NCI-H146 treated with DMSO at 0.1 percent for 48 hours (cell line): Measurements from ENCODE around the gene BAX.
A peak's percentile ranks its signal among the peaks of the same experiment; 100 is the strongest.

Experiments used
- DNase-seq: peaks from one replicate; lab custom pipeline; 2025; ENCODE audit not compliant: unreplicated experiment; lab: John Stamatoyannopoulos, UW

BAX gene

DNA sequence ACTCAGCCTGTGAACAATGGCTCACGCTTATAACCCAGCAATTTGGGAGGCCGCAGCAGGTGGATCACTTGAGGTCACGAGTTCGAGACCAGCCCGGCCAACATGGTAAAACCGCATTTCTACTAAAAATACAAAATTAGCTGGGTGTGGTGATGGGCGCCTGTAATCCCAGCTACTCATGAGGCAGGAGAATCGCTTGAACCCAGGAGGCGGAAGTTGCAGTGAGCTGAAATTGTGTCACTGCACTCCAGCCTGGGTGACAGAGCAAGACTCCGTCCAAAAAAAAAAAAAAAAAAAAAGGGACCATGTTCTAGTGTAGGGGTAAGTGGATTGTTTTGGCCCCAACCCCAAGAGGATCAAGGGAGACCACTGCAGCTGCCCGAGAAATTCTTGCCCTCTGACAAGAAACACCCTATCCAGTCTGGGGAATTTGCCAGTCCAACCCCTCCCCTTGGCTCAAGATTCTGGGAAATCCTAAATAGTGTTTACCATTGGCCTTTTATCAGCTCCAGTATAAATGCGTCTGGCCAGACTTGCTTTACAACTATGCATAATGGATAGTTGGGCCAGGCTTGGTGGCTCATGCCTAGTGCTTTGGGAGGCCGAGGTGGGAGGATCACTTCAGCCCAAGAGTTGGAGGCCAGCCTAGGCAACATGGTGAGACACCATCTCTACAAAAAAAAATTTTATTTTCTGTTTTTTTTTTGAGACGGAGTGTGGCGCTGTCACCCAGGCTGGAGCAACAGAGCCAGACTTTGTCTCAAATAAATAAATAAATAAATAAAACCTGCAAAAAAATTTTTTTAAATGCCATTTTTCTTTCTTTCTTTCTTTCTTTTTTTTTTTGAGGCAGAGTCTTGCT, 26.3 kb upstream of the BAX start:
- DNase-seq = no peak

DNA sequence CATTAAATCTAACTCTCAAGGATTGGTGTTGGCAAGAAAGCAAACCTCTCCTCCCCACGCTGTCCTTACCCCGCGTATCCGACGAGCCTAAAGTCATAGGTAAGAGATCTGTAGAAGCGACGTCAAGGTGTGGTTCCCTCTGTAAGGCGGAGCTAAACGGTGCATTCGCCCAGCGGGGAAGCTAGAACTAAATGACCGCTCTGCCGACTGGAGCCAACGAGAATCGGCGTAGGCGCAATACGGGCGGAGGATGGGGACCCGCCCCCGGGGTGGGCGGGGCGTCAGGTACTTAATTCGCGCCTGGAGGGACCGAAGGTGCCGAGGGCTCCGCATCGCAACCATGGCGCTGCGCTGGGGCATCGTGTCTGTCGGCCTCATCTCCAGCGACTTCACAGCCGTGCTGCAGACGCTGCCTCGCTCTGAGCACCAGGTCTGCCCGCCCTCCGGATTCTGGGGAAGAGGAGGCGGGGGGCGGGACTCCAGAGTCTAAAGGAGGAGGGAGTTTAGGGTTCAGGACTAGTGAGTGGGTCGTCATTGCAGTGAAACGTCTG, 21.2 kb upstream of the BAX start, which contains the start of gene DHDH:
DHDH (plus strand) TSS at position 318 of the 551 bp plus-strand sequence; CDS start at position 341, 23 bp downstream.
- peak; percentile 93 for DNase-seq

- no peak for DNase-seq
Measured at GRCh38 chr19:48934837-48935236, 19.8 kb upstream of the BAX start.

- DNase-seq = no peak
Measured at GRCh38 chr19:48935864-48936263, 18.8 kb upstream of the BAX start.

DNA sequence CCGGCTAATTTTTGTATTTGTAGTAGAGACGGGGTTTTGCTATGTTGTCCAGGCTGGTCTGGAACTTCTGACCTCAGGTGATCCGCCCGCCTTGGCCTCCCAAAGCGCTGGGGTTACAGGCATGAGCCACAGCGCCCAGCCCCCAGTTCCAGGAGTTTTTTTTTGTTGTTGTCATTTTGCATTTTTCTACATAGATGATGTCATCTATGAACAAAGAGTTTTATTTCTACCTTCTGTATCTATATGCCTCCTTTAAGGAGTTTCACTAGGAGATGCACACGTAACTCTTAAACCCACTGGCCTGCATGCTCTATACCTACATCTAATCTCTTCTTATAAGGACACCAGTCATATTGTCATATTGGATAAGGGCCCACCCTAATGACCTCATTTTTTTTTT, 16.4 kb upstream of the BAX start:
- no peak for DNase-seq

DNA sequence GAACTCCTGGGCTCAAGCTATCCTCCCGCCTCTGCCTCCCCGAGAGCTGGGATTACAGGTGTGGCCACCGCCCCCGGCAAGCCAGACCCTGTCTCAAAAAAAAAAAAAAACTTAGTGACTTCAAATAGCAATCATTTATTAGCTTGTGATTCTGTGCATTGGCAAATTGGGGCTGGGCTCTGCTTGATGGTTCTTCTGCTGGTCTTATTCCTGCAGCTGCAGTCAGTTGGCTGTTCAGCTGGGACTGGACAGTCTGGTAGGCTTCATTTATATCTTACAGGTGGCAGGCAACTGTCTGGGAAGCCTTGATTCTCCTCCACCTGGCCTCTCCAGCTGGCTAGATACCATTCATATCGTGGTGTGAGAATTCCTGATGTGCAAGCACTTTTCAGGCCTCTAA, 13.8 kb upstream of the BAX start:
- no peak for DNase-seq

DNA sequence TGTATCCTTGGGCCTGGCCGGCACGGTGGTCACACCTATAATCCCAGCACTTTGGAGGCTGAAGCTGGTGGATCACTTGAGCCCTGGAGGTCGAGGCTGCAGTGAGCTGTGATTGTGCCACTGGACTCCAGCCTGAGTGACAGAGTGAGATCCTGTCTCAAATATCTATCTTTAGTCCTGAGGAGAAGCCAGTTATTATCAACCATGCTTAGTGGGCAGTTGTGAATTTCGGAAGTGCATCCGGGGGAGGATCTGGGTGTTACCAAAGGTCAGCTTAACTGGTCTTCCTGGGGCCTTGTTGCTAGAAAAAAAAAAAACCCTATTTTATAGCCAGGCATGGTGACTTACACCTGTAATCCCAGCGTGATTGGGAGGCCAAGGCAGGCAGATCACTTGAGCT, 11.6 kb upstream of the BAX start:
- no peak for DNase-seq

- no peak for DNase-seq
Measured at GRCh38 chr19:48945415-48945814, 9.3 kb upstream of the BAX start.

- DNase-seq = no peak
Measured at GRCh38 chr19:48945817-48946216, 8.9 kb upstream of the BAX start.

DNA sequence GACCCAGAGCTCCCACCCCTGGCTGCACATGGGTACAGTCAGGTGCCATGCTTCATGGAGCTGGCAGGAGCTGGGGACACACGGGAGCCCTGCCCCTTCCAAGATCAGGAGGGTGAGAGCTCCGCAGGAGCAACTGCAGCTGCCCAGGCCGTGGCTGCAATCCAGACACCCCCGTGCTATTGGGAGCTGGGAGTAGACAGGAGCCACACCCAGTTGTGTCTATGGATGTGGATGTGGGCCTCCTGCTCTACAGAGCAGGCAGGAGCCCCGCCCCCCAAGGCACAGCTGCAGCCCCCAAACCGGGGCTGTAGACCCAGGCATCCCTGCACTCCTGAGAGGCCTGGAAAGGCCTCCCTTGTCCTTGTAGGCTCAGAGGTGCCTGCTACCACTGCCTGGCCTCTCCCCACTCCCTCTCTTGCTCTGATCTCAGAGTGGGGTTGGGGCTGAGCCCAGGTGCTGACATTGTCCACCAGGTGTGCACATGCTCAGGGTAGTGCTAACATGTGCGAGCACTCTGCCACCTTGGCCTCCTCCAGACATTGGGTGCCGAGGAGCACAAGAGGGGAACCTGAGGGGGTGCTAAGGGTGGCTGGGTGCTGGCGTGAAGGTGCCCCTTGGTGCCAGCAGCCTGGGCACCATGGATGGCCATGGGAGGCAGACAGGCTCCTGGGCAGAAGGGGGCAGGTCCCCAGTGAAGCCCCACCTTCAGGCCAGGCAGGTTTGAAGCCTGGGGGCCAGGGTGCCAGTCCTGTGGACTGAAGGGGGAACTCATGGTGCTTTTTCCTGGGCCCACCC, 8.0 kb upstream of the BAX start:
- DNase-seq = no peak

DNA sequence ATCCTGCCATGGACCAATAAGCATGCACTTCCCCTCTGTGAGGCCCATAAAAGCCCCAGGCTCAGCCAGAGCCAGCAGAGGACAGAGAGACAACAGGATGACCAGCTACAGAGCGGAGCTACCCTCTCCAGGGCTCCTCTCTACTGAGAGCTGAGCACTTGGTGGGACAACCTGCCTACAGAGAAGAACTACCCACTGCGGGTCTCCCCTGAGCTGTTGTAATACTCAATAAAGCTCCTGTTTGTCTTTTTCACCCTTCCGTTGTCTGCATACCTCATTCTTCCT, 7.5 kb upstream of the BAX start:
- no peak for DNase-seq

GRCh38 chr19:48950159-48950558, 4.5 kb upstream of the BAX start:
- no peak for DNase-seq

- no peak for DNase-seq
Measured at GRCh38 chr19:48950830-48951519, 3.7 kb upstream of the BAX start.

DNA sequence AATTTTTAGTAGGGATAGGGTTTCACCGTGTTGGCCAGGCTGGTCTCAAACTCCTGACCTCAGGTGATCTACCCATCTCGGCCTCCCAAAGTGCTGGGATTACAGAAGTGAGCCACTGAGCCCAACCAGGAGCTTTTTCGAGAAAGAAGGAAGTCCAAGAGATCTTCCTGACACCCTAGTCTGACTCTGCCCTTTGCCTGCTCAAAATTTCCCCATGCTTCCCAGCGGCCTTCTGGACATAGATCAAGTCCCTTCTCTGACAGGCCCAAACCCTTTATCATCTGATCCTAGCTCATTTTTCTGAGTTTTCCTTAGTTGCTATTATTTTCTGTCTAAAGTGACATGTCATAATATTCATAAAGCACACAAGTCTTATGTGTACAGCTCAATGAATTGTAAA, 1.5 kb upstream of the BAX start:
- DNase-seq = no peak

DNA sequence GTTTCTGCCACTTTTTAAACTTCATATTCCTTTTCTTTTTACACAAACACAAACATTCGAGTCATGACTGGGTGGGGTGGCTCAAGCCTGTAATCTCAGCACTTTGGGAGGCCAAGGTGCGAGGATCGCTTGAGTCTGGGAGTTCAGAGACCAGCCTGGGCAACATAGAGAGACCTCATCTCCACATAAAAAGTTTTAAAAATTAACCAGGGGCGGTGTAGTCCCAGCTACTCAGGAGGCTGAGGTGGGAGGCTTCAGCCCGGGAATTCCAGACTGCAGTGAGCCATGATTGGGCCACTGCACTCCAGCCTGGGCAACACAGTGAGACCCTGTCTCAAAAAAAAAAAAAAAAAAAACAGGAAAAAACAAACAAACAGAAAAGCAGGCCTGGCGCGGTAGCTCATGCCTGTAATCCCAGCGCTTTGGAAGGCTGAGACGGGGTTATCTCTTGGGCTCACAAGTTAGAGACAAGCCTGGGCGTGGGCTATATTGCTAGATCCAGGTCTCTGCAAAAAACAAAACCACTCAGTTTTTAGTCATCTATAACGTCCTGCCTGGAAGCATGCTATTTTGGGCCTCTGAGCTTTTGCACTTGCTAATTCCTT, 583 bp upstream of the BAX start:
- no peak for DNase-seq

- DNase-seq = no peak
Measured at GRCh38 chr19:48955308-48955958, 758 bp downstream of the BAX start.

DNA sequence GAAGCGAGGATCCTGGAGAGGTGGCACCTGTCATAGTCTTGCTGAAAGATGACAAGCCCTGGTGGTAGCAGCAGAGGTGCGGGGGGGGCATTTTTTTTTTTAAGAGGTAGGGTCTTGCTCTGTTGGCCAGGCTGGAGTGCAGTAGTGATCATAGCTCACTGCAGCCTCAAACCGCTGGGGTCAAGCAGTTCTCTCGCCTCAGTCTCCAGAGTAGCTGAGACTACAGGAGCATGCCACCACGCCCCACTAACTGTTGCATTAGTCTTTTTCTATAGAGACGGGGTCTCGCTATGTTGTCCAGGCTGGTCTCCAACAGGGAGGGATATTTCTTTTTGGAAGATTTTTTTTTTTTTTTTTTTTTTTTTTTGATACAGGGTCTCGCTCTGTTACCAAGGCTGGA, 3.3 kb downstream of the BAX start:
- no peak for DNase-seq

DNA sequence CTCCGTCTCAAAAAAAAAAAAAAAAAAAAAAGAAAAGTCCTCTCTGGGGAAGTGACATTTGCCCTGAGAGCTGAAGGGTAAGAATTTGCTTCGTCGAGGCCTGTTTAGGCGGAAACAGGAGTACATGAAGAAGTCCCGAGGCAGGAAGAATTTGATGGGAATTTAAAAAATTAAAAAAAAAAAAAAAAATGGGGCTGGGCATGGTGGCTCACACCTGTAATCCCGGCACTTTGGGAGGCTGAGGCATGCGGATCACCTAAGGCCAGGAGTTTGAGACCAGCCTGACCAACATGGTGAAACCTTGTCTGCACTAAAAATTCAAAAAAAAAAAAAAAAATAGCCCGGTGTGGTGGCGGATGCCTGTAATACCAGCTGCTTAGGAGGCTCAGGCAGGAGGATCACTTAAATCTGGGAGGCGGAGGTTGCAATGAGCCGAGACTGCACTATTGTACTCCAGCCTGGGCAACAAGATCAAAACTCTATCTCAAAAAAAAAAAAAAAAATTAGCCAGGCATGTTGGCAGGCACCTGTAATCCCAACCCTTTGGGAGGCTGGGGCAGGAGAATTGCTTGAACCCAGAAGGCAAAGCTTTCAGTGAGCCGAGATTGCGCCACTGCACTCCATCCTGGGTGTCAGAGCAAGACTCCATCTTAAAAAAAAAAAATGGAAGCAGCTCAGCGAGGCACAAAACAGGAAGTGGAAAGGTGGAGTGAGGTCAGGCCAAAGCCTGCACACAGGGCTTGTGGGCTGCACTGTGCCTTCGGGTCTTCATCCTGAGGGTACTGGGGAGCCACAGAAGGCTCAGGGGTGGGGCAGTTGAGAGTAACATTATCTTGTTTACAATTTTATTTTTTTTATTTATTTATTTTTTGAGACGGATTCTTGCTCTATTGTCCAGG, 4.9 kb downstream of the BAX start:
- DNase-seq = no peak

GRCh38 chr19:48961051-48961649, 6.5 kb downstream of the BAX start:
- no peak for DNase-seq
